Heart left ventricle (tissue), 16 donors: Measurements from ENCODE around the gene PACSIN1. TPM values are rescaled to one million over a fixed set of nuclear protein-coding genes. Genes with fewer than 3 reads are reported as not detected.

ENCODE experiments used
- ATAC-seq, 4 donors: fragments of 200-7000 bp; cut with Tn5 transposase; one replicate each; pipeline ENCODE4 v1.9.1; 2020 to 2022; ENCODE audit warnings: moderate library complexity in 4 of 4, mild to moderate bottlenecking in 3 of 4, moderate number of reproducible peaks in 1 of 4
- DNase-seq, 5 donors: peaks; one replicate each; pipeline ENCODE4 v3.0.0-alpha.2; 2020
- H3K27ac ChIP-seq, 12 donors: fragments of 200-600 bp; sonication (generic) in 4 of 12; one replicate each; pipeline versions ENCODE4 v1.5.0 to v1.8.0; 2016 to 2022; ENCODE audit warnings: mild to moderate bottlenecking in 2 of 12
- H3K27me3 ChIP-seq, 9 donors: fragments of 200-600 bp; sonication (generic) in 2 of 9; one replicate each; pipeline versions ENCODE4 v1.5.1 to v1.8.0; 2016 to 2022; ENCODE audit warnings: mild to moderate bottlenecking in 3 of 9
- H3K36me3 ChIP-seq, 9 donors: fragments of 200-600 bp; sonication (generic) in 2 of 9; one replicate each; pipeline versions ENCODE4 v1.5.0 to v1.8.0; 2018 to 2022; ENCODE audit warnings: mild to moderate bottlenecking in 2 of 9
- H3K4me1 ChIP-seq, 12 donors: fragments of 200-600 bp; sonication (generic) in 4 of 12; one replicate each; pipeline versions ENCODE4 v1.5.0 to v1.8.0; 2016 to 2022; ENCODE audit warnings: mild to moderate bottlenecking in 3 of 12
- H3K4me3 ChIP-seq, 12 donors: fragments of 200-600 bp; sonication (generic) in 4 of 12; one replicate each; pipeline versions ENCODE4 v1.5.0 to v1.8.0; 2017 to 2022; ENCODE audit warnings: mild to moderate bottlenecking in 9 of 12, moderate library complexity in 4 of 12
- H3K9me3 ChIP-seq, 12 donors: fragments of 200-600 bp; sonication (generic) in 4 of 12; one replicate each; pipeline versions ENCODE4 v1.5.0 to v1.8.0; 2016 to 2022; ENCODE audit warnings: mild to moderate bottlenecking in 1 of 12
- POLR2A ChIP-seq, 2 donors: fragments of 450-650 bp; IDR thresholded peaks; one replicate each; pipeline ENCODE4 v1.6.1; 2017; ENCODE audit warnings: antibody characterized with exemption in 2 of 2, mild to moderate bottlenecking in 2 of 2, moderate library complexity in 2 of 2
- WGBS, 4 donors: extraction: QIAGEN DNeasy Blood & Tissue Kit in 2 of 4; methylation state at CpG; one replicate each; pipeline versions ENCODE4 v1.1.5 to v1.1.7; 2013 to 2018; 5-methylcytosine and 5-hydroxymethylcytosine counted together
- intact Hi-C, 10 donors: fragments of 100-400 bp; cut with DNase I; formaldehyde crosslinking; loops; one replicate each; pipeline versions ENCODE4 v1.11.1 to v1.14.2; 2022
- polyA plus RNA-seq, 2 donors: library from polyadenylated mRNA; stranded (reverse); fragments of 200-250 nt; gene quantifications; one replicate each; pipeline ENCODE4 v1.2.3, GENCODE V29; 2013
- total RNA-seq, 9 donors: library from RNA; depleted of rRNA in 2 of 9; stranded (reverse); fragments of >200 nt in 2 of 9; fragmentation: NEBNext Ultra II Directional in 3 of 9; extraction: Animal tissue kit (Norgen Biotek cat#: 25700) in 3 of 9; gene quantifications; one replicate each; pipeline versions ENCODE4 v1.1.0 to v1.2.4, GENCODE V29; 2016 to 2023
- TF ChIP-seq, protein P1 (sequence below), 12 donors: fragments of 200-600 bp; sonication (generic) in 4 of 12; IDR thresholded peaks; one replicate each; pipeline versions ENCODE4 v1.5.0 to v1.8.0; 2018 to 2022; ENCODE audit warnings: antibody characterized with exemption in 12 of 12, mild to moderate bottlenecking in 5 of 12
- donor health status: ischemic (EF 13 %, LVEDD 7.1; RV severe dilation, severe dysfunction).
- donor health status: healthy with polysubstance abuse.
- donor health status: DM: no; HTN: yes; CAD: no.
- donor health status: DM: no; HTN: no; CAD: no.
- donor health status: ischemic (EF 25% LVEDD 6.9; RV normal size, moderate dysfunction).
- donor health status: ischemic (EF 25% LVEDD 5.7; RV mildly dilated, moderate dysfunction).
- donor health status: healthy.
- donor health status: DM: yes; HTN: yes; CAD: no.
- donor health status: ischemic (EF 35%, LVEDD 5.7; RV mildly dilated, moderate dysfunction).
- donor health status: nonischemic (EF 11% LVEDD 7.7; RV severe dilation, severe dysfunction).
- donor health status: DM: yes; HTN: yes; CAD: no.
- donor health status: PGD.
- donor health status: ischemic (EF 29% LVEDD 5.4; RV normal size, mild dysfunction).
- donor health status: nonischemic (EF 23%, LVEDD 6.1; RV moderate dilation, normal function).

PACSIN1 gene
- total and polyA plus RNA-seq, 11 donors, result 1.6 to 12.7 (median 6.0) TPM

DNA sequence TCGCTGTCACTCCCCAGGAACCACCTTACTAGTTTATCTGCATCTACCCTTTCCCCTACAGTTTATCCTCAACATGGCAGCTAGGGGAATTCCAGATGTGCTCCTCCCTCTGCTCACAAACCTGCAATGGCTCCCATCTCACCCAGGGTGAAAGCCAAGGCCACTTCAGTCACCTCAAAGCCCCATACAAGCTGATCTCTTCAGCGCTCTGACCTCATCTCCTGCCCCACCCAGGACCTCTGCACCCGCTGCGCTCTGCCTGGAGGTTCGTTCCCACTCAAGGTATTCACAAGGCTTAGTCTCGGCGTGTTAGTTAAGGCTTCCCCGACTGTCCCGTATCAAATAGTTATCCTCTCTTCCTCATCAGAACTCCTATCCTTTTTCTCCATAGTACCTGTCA, 118.8 kb downstream of the PACSIN1 start:
- Histone ChIP-seq H3K27ac (no peak overlapping the region), H3K27me3 (no peaks in the 10 kb centered on the region), H3K9me3 (no peaks in the 10 kb centered on the region), H3K4me3 (no peak overlapping the region), H3K36me3 (peaks cover 0 to 31% (median 21%) of the 10 kb centered on the region in 9 donors), H3K4me1 (peaks cover 0 to 34% (median 10%) of the 10 kb centered on the region in 12 donors)
- ATAC-seq (no peak), DNase-seq (no peak)
- 96 to 97% (median 96%) methylated on average over 9 of the region's 9 CpGs for WGBS, 4 donors
- intact Hi-C loops, result no loop called here
- TF ChIP-seq, protein P1, sequence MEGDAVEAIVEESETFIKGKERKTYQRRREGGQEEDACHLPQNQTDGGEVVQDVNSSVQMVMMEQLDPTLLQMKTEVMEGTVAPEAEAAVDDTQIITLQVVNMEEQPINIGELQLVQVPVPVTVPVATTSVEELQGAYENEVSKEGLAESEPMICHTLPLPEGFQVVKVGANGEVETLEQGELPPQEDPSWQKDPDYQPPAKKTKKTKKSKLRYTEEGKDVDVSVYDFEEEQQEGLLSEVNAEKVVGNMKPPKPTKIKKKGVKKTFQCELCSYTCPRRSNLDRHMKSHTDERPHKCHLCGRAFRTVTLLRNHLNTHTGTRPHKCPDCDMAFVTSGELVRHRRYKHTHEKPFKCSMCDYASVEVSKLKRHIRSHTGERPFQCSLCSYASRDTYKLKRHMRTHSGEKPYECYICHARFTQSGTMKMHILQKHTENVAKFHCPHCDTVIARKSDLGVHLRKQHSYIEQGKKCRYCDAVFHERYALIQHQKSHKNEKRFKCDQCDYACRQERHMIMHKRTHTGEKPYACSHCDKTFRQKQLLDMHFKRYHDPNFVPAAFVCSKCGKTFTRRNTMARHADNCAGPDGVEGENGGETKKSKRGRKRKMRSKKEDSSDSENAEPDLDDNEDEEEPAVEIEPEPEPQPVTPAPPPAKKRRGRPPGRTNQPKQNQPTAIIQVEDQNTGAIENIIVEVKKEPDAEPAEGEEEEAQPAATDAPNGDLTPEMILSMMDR (IDR thresholded peaks at IDR 0.05), result no peak
- no peak for TF ChIP-seq POLR2A (IDR thresholded peaks at IDR 0.05)

Other genes with a start within 250 kb of the PACSIN1 start
- 10 to 100 TPM; 36.4 to 71.5 (median 44.8) TPM for gene HMGA1, start 229.2 kb upstream of the PACSIN1 start, total RNA-seq
- gene HMGA1, start 229.2 kb upstream of the PACSIN1 start, polyA plus RNA-seq, result 10 to 100 TPM; 23.0 to 76.1 TPM
- gene SMIM29, start 217.1 kb upstream of the PACSIN1 start, total RNA-seq, result 10 to 100 TPM; 18.4 to 37.4 (median 22.6) TPM
- 10 to 100 TPM; 36.5 to 50.4 TPM for gene SMIM29, start 217.1 kb upstream of the PACSIN1 start, polyA plus RNA-seq
- gene NUDT3, start 73.4 kb upstream of the PACSIN1 start, total RNA-seq, result 10 to 100 TPM; 29.6 to 68.4 (median 54.9) TPM
- gene NUDT3, start 73.4 kb upstream of the PACSIN1 start, polyA plus RNA-seq, result 10 to 100 TPM; 15.9 to 22.4 TPM
- 1,000 to 10,000 TPM in 1 of 9 donors, 100 to 1,000 TPM in 8; 504 to 1,180 (median 746) TPM for gene RPS10, start 40.0 kb upstream of the PACSIN1 start, total RNA-seq
- gene RPS10, start 40.0 kb upstream of the PACSIN1 start, polyA plus RNA-seq, result 1,000 to 10,000 TPM; 1,028 to 2,277 TPM
- under 1 TPM in 7 of 9 donors, not detected in 2; 0.12 to 0.46 (median 0.31) TPM for gene SPDEF, start 90.3 kb downstream of the PACSIN1 start, total RNA-seq
- under 1 TPM; 0.15 to 0.23 TPM for gene SPDEF, start 90.3 kb downstream of the PACSIN1 start, polyA plus RNA-seq
- gene ILRUN, start 230.7 kb downstream of the PACSIN1 start, total RNA-seq, result 100 to 1,000 TPM in 8 of 9 donors, 10 to 100 TPM in 1; 91.2 to 191 (median 116) TPM
- gene ILRUN, start 230.7 kb downstream of the PACSIN1 start, polyA plus RNA-seq, result 100 to 1,000 TPM in 1 of 2 donors, 10 to 100 TPM in 1; 95.4 to 150 TPM